A673 (cell line): ENCODE data around the gene HS1BP3. TPM values are rescaled to one million over a fixed set of nuclear protein-coding genes. Genes with fewer than 3 reads are reported as not detected.

ENCODE experiments used
- BruUV-seq: library from RNA; stranded (reverse); fragments of 400-500 nt; replicated peaks from 2 replicates; lab custom pipeline; 2021; lab: Mats Ljungman, UMichigan
- CTCF ChIA-PET: fragments of 300-600 bp; sonication (Branson Sonifier 250); formaldehyde crosslinking; loops from one replicate; lab custom pipeline; 2022; ENCODE audit warnings: antibody characterized with exemption; lab: Charles Lee
- POLR2A ChIA-PET: fragments of 300-600 bp; sonication (Branson Sonifier 250); formaldehyde crosslinking; loops from one replicate; lab custom pipeline; 2022; ENCODE audit warnings: antibody characterized with exemption; ENCODE audit not compliant: low non-redundant PET; lab: Charles Lee
- DNase-seq: peaks from one replicate; pipeline ENCODE4 v3.0.0-alpha.2; 2015; ENCODE audit warnings: low spot score
- H3K27ac ChIP-seq: fragments of 200-600 bp; sonication (generic); 2 replicates; pipeline ENCODE4 v1.5.1; 2016; ENCODE audit warnings: mixed run types, low read depth, mild to moderate bottlenecking, mixed read lengths, antibody characterized with exemption, low read length; ENCODE audit not compliant: poor library complexity, severe bottlenecking
- H3K27me3 ChIP-seq: fragments of 200-600 bp; sonication (generic); replicated peaks from 2 replicates; pipeline ENCODE4 v1.6.1; 2017; ENCODE audit warnings: mixed run types, low read depth, mild to moderate bottlenecking, mixed read lengths, antibody characterized with exemption, low read length; ENCODE audit not compliant: insufficient read depth, poor library complexity
- H3K36me3 ChIP-seq: fragments of 200-600 bp; sonication (generic); 2 replicates; pipeline ENCODE4 v1.6.1; 2016; ENCODE audit warnings: mixed run types, mild to moderate bottlenecking, mixed read lengths, antibody characterized with exemption, low read length; ENCODE audit not compliant: insufficient read depth, poor library complexity, severe bottlenecking
- H3K4me1 ChIP-seq: fragments of 200-600 bp; sonication (generic); 2 replicates; pipeline ENCODE4 v1.6.1; 2017; ENCODE audit warnings: mixed run types, mild to moderate bottlenecking, mixed read lengths, antibody characterized with exemption, low read length; ENCODE audit not compliant: insufficient read depth, poor library complexity, severe bottlenecking
- H3K4me3 ChIP-seq: fragments of 200-600 bp; sonication (generic); 2 replicates; pipeline ENCODE4 v1.5.1; 2016; ENCODE audit warnings: low read depth, mixed run types, mild to moderate bottlenecking, mixed read lengths, low read length; ENCODE audit not compliant: poor library complexity, severe bottlenecking
- H3K9me3 ChIP-seq: fragments of 200-600 bp; sonication (generic); 2 replicates; pipeline ENCODE4 v1.6.1; 2016; ENCODE audit warnings: mixed run types, low read depth, mild to moderate bottlenecking, mixed read lengths, antibody characterized with exemption, low read length; ENCODE audit not compliant: poor library complexity, severe bottlenecking
- EZH2 ChIP-seq: fragments of 200-600 bp; sonication (generic); IDR thresholded peaks from 2 replicates; pipeline ENCODE4 v1.6.1; 2017; ENCODE audit warnings: borderline replicate concordance, low read depth, mild to moderate bottlenecking, mixed read lengths, antibody characterized with exemption, low read length; ENCODE audit not compliant: poor library complexity, severe bottlenecking
- intact Hi-C: fragments of 100-400 bp; cut with micrococcal nuclease; formaldehyde crosslinking; loops from one replicate; pipeline ENCODE4 v1.10.0; 2022; ENCODE audit not compliant: unreplicated experiment
- total RNA-seq: library from RNA; stranded (reverse); gene quantifications from 2 replicates; pipeline ENCODE4 v1.2.3, GENCODE V29; 2021
- TF ChIP-seq, protein P1 (sequence below): fragments of 300-800, 200-600 bp; sonication (generic); conservative IDR thresholded peaks from 2 replicates; pipeline ENCODE4 v1.5.1; 2017; ENCODE audit warnings: low read depth, mild to moderate bottlenecking, antibody characterized with exemption, low read length, moderate library complexity, mixed read lengths

The HS1BP3 gene
- total RNA-seq, 1 experiment from 2014 or later = 12.6 TPM

- no peaks in the 10 kb centered on the region for H3K4me1 ChIP-seq
- DNase-seq = no peak
- intact Hi-C loops = no loop called here
- H3K27me3 ChIP-seq = no peaks in the 10 kb centered on the region
- H3K4me3 ChIP-seq = no peak overlapping the region
- ChIA-PET POLR2A (no interaction called here), CTCF (no interaction called here)
- no peaks in the 10 kb centered on the region for H3K9me3 ChIP-seq
- no peak overlapping the region for H3K27ac ChIP-seq
- no TSS peak for BruUV-seq
- TF ChIP-seq, protein P1, sequence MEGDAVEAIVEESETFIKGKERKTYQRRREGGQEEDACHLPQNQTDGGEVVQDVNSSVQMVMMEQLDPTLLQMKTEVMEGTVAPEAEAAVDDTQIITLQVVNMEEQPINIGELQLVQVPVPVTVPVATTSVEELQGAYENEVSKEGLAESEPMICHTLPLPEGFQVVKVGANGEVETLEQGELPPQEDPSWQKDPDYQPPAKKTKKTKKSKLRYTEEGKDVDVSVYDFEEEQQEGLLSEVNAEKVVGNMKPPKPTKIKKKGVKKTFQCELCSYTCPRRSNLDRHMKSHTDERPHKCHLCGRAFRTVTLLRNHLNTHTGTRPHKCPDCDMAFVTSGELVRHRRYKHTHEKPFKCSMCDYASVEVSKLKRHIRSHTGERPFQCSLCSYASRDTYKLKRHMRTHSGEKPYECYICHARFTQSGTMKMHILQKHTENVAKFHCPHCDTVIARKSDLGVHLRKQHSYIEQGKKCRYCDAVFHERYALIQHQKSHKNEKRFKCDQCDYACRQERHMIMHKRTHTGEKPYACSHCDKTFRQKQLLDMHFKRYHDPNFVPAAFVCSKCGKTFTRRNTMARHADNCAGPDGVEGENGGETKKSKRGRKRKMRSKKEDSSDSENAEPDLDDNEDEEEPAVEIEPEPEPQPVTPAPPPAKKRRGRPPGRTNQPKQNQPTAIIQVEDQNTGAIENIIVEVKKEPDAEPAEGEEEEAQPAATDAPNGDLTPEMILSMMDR = no peak
- no peak for TF ChIP-seq EZH2
- H3K36me3 ChIP-seq = no peaks in the 10 kb centered on the region
These were observed 60.0 kb downstream of the HS1BP3 start for GRCh38 chr2:20590704-20591515.

DNA sequence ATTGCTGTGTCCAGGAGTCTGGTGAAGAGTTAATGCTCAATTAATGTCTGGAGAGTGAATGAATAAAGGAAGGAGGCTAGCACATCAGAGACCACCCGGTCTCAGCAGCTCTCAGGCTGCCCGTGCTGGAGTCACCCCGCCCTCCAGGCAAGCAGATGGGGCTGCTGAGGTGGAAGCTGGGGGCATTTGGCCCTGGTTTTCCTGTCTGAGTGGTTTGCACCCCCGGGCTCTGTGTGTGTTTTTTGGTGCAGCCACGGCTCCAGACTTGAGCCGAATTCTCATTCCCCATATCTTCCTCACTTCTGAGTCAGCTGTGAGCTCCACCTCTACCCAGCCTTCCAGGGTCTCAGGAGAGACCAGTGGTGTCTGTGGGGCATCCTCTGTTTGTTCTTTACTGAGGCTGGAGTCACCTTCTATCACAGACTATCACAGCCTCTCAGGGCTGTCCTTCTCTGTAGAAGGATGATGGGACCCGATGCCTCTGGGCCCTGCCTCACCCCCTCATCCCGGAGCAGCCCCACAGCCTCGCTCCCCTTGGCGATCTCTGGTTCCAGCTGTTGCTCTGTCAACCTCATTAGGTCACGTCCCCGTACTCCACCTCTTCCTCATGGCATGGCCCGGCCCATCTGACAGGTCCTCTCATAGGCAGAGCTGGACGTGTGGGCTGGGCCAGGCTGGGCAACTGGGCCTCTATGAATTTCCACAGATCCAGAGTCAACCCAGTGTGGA is 60.8 kb downstream of the HS1BP3 start:
- H3K4me1 ChIP-seq = no peaks in the 10 kb centered on the region
- BruUV-seq = no TSS peak
- intact Hi-C loops = no loop called here
- TF ChIP-seq EZH2 = no peak
- TF ChIP-seq, protein P1 = no peak
- H3K36me3 ChIP-seq = no peaks in the 10 kb centered on the region
- no peak overlapping the region for H3K4me3 ChIP-seq
- no peaks in the 10 kb centered on the region for H3K9me3 ChIP-seq
- CTCF ChIA-PET = no interaction called here
- DNase-seq = no peak
- POLR2A ChIA-PET = no interaction called here
- H3K27me3 ChIP-seq = no peaks in the 10 kb centered on the region
- H3K27ac ChIP-seq = no peak overlapping the region

DNA sequence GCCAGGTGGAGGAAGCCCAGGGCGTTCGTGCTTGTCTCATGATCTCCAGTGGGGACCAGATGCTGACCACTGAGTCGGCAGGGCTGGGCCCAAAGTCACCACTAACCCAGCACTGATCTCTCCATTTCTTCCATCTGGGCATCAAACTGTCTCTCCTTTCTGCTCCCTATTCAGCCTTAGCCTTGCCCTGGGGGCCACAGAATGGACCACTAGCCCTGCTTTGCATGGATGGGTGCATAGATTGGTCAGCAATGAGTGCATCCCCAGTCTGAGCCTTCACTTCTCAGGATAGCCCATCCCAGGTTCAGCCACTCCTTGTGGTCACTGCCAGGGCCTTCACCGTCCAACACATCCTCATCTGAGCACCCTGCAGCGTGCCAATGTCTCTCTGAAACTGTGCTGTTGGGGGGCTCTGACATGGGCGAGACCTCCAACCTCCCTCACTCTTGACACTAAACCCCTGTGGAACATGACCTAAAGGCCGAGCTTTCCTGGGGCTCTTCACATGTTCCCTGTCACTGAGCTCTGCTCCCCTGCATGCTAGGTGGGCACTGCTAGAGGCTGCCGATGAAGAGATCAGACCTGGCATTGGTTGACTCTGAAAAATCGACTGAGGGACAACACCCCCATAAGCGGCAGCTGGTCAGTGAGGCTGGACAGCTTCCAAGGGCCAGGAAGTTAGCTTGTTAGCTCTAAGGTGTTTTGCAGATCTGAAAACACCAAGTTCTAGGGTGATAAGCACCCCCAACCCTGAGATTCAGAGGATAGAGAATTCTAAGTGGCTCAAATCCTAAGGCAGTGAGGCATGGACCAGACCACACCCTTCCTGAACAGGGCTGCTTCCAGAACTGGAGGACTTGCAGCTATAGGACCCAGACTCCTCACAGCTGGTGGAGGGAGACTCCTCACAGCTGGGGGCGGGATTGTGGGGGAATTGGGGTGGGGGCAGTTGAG is 61.7 kb downstream of the HS1BP3 start:
- H3K27ac ChIP-seq = no peak overlapping the region
- no peaks in the 10 kb centered on the region for H3K36me3 ChIP-seq
- peaks cover 7% of the 10 kb centered on the region for H3K4me1 ChIP-seq
- no peaks in the 10 kb centered on the region for H3K9me3 ChIP-seq
- TF ChIP-seq, protein P1 = no peak
- TF ChIP-seq EZH2 = no peak
- intact Hi-C loops = no loop called here
- no TSS peak for BruUV-seq
- CTCF ChIA-PET = no interaction called here
- H3K27me3 ChIP-seq = no peaks in the 10 kb centered on the region
- H3K4me3 ChIP-seq = no peak overlapping the region
- POLR2A ChIA-PET = no interaction called here
- DNase-seq = no peak
